NCI-H2029 treated with DMSO at 0.1 percent for 48 hours (cell line): ENCODE data around the gene WBP11.

ENCODE experiments used
- DNase-seq: peaks from one replicate; lab custom pipeline; 2025; lab: John Stamatoyannopoulos, UW

The WBP11 gene

DNA sequence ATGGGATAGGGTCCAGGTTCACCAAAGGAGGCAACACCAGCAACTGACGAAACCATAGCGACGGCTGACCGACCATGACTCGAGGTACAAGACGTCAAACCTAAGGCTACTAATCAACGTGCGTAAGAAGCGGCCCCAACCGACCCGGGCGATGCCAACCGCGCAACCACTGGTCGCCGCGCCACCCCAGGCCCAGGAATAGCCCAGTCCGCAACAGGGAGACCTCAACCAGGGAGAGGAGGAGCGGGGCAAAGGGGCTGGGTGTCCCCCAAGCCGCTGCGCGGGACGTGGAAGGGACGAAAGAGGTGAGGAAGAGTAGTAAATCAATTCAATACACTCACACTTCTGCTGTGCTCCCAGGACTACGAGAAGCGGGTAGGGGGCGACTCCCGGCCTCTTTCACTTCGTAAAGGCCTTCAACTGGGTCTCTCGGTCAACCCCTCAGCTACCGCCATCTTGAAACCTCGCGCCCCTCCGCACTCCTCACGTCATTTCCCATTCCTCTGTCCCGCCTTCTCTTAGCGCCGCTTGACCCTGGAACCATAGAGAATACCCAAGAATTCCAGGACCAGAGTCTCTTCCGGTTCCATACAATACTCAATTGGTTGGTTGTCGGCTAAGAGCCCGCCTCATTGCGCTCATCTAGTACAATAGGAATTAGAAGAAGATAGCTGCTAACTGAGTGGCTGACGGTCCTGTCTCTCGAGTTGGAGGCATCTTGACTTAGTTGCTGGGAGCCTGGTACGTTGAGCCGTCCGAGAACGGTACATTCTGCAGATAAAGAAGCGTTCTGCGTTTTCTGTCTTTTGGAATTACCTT, at the start of gene WBP11, which contains the start of gene C12orf60:
TSS of gene WBP11 (minus strand) at position 468 of the 819 bp plus-strand sequence. CDS start 2,095 bp downstream, outside the sequence.
TSS of gene C12orf60 (plus strand) at position 660 of the 819 bp plus-strand sequence. CDS start 19,266 bp downstream, outside the sequence.
- peak; percentile 98 for DNase-seq

DNA sequence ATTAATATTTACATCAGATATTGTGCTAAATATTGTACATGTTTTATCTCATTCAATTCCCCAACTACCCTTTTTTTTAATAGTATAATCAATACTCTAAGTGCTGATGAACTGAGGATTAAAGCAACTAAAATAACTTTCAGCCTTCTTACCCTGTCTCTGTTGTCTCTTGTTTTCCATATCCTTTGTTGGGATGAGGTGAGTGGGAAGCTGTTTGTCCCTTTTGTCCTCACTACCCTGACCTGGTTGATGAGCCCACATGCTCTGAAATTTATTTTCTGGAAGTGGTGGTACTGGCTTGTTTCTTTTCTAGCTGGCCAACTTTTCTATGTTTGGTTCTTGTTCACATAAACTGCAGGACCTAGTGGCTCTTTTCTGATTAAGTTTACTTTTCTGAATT, 49.6 kb upstream of the WBP11 start:
- DNase-seq = no peak

DNA sequence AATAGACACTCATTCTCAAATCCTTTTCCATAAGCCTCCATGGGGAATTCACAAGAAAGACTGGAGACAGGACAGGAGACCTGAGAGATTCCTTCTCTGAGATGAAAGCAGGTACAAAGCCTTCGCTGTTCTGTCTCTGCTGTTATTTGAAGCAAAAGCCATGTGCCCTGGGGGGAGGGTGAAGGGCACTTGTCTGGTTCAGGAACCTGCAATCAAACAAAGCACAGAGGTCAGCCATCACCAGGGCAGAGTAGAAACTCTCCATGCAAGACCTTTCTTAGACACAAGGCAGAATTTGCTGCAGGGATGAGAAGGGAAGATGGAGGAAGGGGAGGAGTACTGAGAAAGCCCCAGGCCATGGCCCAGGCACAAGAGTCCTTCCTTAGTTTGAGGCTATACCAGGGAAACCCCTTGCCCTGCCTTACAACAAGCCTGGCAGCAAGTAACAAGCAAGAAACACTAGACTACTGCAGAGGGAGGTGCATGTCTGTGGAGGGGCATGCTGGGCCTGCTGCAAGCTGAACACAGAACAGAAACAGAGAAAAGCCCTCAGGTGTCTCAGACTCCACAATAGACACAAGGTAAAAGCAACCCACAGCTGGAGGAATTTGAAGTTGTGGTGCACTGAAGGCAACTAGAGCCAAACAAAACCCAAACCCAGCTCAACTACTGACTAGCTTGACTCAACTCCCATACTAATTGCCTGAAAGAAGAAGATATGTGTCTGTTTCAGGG, 47.8 kb upstream of the WBP11 start:
- no peak for DNase-seq

DNA sequence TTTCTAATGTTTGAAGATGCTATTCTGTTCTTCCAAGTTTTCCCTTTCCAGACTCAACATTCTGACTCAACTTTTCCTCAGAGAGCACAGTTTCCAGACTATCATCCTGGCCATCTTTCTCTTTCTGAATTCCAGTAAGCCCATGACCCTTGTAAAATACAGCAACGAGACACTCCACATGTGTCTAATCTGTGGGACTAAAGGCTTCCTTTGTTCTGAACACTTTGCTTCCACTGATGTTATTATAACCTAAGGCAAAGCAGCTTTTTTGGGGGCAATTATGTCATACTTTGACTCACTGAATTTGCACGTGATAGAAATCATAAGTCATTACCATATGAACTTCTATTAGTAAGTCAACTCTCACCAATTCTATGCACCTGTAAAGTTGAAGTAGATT, 46.4 kb upstream of the WBP11 start:
- no peak for DNase-seq

DNA sequence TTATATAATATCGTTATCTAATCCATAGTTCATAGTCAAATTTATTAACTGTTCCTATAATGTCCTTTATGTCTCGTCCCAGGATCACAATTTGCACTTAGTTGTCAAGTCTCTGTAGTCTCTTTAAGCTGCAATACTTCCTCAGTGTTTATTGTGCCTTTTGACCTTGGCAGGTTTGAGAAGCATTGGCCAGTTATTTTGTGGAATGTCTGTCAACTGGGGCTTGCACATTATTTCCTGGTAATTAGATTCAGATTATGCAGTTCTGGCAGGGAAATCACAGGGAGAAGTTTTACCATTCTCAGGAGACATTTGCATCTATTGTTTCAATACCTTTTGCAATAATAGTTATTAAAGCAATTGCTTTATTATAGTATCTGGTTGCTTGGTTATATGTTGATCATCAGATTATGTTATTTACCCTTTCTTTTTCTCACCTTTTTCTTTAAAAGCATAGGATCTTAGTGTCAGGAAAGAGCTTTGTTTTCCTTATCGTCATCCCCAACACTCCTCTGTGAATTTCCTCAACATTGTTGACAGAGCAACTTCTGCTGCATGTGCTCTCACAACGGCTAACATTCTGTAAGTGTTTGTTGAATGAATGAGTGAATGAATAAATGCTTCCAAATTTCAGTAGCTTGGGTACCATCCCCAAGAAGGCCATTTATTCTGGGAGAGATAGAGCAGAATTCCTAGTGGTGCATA, 43.8 kb upstream of the WBP11 start:
- DNase-seq = no peak

DNA sequence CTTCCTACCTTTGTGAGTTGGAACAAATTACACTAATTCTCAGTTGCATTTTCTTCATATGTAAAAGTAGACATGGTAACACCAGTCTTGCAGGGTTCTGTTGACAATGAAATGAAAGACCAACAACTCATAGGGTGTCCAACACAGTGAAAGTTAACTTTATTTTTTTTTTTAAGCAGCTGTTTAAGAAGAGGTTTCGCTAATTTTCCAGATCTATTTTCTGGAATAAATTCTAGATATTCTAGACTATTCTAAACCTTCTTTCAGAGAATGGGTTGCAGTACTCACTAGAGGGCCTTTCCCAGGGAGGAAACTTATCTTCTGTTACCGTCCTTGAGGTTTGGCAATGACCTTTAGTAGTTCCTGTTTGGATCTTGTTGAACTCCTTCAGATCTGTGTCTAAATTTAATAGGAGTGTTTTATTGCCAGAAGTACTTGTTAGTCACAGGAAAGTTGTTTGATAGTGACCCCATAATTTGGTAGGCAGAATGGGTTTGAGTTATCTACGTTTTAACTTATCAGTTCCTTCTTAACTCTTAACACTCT, 42.8 kb upstream of the WBP11 start:
- DNase-seq = no peak

DNA sequence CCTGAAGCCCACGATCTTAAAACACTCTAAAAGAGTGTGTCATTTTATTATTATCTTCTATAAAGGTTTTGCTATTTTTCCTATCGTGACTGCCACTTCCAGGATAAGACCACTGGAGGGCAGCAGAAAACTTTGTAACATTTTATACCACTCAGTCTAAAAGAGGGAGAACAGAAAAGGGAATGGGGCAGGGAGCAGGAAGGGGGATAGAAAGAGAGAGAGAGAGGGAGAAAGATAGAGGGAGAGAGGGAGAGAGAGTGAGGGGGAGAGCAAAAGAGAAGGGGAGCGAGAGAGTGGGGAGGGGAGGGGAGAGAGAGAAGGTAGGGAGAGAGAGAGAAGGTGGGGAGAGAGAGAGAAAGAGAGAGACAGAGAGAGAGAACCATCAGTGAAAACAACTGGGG, 42.1 kb upstream of the WBP11 start:
- peak; percentile 3 for DNase-seq

DNA sequence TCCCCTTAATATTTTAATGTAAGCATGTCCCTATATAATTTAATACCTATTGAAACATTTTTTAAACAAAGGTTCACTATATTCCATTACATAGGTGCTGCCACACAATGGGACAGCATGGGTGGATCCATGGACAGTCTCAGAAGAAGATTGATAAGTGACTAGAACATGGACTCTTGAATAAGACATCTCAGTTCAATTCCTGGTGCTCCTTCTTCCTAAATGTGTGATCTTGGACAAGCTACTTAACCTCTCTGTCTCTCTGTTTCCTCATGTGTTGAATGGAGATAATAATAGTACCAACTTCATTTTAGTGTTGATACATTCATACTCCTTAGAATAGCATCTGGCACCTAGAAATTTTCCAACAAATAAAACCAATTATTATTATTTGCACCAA, 41.1 kb upstream of the WBP11 start:
- DNase-seq = no peak

DNA sequence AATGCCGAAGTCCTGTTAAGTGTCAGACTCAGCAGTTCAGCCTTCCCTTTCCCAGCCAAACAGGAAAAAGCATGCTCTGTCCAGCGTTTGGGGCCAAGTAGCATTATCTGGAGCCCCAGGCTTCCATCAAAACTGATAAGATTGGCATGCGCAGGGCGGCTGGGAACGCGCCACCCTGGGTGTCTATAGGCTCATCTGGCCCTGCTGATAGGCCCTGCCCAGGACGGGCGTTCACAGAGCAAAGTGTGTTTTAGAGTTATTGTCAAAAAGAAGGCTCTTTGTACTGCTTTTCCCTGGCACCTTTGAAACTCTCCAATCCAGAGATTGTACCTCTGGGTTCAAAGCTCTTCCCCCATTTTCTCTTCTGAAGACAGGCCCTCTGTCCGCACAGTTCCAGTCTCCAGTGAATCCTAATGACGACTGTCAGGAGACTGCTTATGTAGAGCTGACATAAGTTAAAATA, 40.2 kb upstream of the WBP11 start, which contains the start of gene ART4:
TSS of gene ART4 (minus strand) at position 102 of the 463 bp plus-strand sequence. CDS start 413 bp downstream, outside the sequence.
- no peak for DNase-seq

DNA sequence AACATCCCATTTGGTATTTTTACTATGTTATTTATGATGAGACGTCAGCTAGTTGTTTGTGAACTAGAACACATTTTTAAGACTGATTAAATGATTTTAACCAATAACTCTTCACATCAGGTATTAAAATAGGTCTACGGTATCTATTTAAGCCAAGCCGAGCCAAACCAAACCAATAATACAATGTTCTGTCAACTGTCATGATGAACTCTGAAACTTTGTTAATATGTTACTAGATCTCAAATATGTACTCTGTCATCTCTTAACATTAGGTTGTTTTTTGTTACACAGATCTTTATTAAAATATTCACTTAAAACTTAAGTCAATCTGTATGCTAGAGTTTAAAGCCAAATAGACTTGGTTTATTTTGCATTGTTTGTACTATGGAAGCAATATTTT, 39.0 kb upstream of the WBP11 start:
- no peak for DNase-seq

DNA sequence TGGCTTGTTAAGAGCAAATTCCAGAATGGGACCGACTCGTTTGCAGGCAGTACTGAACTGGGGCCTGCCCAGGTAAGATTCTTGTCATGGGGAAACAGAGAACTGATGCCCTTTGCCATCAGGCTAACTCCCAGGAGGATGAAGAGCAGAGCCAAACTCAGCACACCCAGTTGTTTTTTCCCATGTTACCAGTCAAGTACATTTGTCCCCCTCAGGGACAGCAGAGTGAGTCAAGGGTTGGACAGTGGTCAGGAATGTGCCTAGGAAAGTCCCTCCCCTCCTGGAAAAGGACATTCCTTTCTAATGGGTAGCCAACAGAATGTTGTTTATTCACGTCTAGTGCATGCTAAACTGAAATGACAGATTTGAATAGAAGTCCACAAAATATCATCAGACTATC, 38.5 kb upstream of the WBP11 start:
- DNase-seq = no peak

DNA sequence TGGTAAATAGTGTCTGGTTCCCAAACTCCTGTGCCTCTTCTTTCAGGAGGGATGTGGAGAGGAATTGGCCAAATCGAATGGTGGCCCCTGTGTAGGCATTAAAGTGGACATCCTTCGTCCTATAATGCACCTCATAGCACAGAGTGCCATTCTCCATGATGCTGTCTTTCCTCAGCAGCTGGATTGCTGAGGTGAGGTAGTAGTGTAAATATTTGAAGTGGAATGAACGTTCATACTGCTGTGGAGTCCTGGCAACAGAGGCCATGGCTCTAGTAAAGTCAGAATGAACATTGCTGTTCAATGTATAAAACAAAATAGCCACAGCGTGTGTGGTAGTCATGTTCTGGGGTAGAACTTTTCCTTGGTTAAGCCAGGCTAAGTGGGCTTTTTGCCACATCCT, 37.3 kb upstream of the WBP11 start:
- DNase-seq = no peak

DNA sequence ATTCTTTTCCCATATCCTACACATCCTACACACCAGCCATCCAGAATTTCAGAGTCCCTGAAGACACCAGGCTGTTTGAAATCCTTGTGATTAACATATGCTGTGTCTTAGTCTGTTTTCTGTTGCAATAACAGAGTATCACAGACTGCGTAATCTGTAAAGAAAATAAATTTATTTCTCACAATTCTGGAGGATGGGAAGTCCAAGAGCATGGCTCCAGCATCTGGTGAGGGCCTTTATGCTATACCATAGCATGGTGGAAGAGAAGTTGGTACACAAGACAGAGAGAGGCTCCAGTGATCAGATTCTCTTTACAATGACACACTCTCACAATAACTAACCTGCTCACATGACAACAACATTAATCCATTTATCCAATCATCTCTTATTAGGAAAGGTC, 36.0 kb upstream of the WBP11 start:
- DNase-seq = no peak

DNA sequence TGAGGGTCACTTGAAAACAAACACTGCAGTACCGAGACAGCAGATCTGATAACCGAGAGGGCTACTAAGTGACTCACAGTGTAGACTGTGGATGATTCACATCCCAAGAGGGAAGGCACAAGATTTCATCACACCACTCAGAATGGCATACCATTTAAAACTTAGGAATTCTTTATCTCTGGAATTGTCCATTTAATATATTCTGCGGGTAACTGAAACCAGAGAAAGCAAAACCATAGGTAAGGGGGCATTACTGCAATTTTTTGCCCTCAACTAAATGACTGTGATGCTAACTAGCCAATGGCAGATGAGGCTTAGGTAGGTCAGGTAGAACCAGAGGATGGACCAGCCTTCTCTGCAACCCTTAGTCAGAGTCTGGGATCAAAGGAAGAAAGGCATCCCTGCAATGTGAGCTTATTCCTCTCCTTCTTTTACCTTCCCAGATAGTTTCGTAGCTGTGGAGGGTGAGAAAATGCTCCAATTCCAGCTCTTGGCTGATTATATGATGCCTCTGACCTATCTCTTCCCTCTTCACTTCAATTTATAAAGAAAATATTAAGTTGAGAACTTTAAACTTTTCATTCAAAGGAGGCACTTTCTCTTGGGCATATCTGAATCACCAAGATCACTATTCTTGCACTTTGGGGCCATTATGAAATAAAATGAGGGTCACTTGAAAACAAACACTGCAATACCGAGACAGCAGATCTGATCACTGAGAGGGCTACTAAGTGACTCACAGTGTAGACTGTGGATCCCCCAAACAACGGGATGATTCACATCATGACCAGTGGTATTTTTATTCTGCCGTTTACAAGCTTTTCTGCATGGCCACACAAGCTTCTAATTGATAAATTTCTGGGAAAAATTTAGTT, 33.3 kb upstream of the WBP11 start:
- DNase-seq = no peak

DNA sequence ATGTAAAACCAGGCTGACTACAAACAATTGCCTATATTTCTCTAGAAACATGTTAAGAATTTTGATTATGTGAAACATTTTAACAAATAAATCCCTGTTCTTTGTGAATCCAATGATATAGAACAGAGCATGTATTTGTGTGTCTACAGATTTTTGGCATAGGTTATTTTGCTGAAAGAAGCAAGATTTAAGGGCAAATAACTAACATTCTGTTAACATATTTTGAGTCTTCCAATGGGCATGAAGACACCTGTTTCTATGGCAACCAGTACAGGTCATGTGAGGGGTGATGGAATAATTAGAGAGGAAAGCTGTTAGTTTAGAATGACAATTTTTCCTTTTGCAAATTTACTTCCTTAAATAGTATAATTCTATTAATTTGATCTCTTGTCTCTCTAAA, 31.2 kb upstream of the WBP11 start:
- no peak for DNase-seq

DNA sequence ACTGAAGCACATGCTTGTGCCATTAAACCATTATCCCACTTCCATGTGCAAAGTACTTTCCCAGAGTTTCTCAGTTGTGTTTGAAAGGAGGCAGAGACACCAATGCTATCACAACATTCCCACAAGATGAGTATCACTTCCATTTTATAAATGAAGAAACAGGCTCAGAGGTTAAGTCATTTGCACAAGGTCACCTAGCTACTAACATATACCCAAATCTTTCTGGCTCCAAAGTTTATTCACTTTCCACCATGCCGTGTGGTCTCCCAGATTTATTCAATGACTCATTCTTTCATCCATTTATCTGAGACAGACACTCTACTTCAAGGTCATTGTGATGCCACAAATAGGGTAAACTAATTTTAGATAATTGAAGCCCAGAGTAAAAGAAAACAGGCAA, 30.7 kb upstream of the WBP11 start:
- DNase-seq = no peak

DNA sequence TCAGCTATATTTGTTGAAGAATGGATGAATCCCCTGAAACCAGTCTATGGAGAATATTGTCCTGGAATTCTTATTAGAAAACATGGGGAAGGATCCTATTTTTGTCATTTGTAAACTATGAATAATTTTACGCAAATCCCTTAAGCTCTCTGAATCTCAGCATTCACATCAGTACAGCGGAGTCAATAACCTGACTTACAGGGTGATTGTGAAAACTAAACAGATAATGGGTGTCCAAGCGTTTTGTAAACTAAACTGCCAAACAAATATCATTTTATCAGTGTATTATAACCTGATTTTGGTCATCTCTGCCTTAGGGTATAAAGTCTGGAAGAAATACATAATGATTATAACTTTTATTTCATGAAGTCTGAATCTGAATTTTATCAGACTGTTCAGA, 30.1 kb upstream of the WBP11 start:
- no peak for DNase-seq

DNA sequence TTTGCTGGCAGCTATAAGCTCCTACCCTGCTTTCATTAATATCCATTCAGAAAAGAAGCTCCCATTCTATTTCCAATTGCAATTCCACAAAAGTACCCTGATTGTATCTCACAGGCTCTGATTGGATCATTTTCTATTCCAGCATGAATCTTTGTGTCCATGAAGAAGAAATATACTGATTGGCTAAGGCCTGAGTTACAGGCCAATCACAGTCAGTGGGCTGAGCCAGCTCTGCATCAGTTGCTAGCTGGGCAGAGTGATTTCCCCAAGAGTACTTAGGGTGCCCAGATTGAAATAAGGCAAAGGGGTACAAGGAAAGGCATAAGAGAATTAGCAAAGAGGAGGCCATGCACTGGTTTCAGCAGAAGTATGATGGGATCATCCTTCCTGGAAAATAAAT, 25.6 kb upstream of the WBP11 start:
- no peak for DNase-seq

DNA sequence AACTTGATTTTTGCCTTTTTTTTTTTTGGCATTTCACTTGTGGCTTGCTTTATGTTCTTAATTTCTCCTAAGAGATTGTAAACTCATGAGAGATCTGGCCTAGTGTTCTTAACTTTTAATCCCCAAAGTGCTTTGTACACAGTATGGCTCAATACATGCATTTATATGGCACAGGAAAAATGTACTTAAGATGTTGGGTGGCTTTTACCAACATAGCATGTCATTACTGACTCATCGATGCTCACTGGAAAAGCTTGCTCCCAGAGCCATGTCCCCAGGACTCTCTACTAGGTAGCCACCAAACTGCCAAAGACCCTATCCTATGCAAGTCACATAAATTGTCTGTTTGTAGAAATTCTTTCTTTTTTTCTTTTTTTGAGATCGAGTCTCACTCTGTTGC, 23.8 kb upstream of the WBP11 start:
- DNase-seq = no peak

DNA sequence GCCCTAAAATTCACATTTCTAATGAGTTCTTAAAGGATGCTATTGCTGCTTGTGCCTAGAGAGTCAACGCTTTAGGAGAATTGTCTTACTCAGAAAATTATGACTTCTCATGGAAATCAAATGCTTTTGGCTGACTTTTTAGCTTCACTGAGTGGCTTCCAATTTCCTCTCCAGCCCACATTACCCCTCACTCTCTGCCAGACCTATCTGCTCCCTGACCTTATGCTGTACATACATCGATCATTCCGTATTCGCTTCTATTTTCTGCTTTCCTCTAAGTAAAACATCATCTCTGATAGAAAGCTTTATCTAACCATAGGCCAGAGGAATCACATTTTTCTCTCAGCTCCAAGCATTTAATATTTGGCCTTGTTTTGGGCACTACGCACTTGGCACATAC, 23.2 kb upstream of the WBP11 start:
- DNase-seq = no peak

DNA sequence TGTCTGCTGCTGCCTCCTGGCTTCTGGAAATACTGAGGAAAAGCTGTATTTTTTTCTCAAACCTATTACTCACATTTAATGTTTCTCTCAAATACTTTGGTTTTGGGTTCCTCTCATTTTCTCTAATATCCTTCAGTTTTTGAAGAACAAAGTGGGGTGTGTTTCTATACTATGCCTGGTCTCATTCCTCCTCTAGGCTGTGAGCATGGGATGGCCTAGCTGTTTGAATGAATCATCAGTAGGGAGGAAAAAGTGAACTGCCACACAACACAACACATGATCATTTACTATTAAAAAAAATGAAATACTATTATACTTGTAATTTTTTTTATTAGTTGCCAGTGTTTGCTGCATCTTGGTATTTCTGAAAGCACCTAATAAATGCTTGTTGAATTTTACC, 22.0 kb upstream of the WBP11 start:
- no peak for DNase-seq
